ENCODE measurements around the gene MRPL37.
"Not testable (repeated sequence)": the region's sequence is repeated elsewhere in the genome, so short reads cannot be mapped to it uniquely, and the experiment has no call there.

The MRPL37 gene

GRCh38 chr1:54172614-54173599 lies 27.1 kb upstream of the MRPL37 start:
- no peak for DNase-seq

DNA sequence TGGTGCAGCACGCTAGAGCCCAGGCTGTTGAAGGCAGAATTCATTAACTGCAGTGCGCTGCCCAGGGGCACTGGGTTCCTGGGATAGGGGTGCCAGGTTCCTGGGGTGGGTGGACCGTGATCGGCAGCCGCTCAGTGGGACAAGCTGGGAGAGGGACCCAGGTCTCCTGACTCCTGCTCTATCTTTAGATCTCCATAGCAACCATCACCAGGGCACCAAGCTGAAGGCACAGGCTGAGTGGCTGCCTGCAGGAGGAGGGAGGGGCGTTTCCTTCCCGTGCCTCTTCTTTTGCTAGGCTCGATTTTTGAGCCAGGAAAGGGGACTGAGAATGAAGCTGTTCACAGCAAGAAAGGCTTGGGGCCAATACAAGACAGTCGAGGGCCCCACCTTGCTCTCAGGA lies 26.3 kb upstream of the MRPL37 start:
- no peak for DNase-seq

DNA sequence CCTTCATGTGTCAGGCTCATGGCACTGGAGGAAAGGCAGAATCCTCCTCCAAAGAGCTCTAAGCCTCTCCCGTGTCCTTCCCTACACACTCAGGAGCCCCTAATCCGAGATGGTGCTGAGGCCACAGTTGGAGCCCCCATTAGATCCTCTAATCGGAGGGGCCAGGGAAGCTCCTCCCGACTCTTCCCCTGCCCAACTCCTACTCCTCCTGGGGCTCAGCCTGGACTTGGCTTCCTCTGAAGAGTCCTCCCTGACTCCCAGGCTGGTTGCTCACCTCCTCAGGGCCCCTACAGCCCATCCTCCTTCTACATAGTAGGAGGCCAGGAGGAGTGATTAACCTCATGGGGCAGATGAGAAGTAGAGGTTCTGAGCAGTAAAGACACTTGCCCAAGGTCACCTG lies 25.9 kb upstream of the MRPL37 start:
- DNase-seq, result no peak

DNA sequence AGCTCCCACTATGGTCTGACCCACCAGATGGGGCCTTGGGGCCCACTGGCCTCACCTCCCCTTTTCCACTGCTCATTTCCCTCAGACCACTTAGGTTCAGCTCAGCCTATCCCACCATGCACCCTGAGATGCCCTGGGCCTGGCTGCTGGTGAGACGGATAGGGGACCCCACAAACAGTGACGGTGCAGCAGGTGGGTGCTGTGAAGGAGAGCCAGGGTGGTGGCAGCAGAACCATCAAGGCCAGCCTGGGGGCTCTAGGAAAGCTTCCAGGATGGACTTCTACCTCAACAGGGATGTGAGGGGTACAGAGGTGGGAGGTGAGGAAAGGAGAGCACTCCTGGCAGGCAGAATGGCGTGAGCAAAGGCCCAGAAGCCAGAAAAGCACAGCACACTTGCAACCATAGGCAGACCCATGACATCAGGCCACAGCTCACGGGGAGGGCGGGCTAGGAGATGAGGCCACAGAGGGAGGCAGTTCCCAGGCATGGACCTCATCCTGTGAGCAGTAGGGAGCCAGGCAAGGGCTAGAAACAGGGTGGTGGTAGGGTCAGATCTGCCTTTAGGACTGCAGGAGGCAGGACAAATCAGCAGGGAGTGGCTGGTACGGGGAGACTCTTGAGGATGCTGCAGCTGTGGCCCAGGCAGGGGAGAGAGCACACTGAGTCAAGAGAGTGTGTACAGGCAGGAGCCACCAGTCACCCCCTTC lies 23.2 kb upstream of the MRPL37 start:
- no peak for DNase-seq

DNA sequence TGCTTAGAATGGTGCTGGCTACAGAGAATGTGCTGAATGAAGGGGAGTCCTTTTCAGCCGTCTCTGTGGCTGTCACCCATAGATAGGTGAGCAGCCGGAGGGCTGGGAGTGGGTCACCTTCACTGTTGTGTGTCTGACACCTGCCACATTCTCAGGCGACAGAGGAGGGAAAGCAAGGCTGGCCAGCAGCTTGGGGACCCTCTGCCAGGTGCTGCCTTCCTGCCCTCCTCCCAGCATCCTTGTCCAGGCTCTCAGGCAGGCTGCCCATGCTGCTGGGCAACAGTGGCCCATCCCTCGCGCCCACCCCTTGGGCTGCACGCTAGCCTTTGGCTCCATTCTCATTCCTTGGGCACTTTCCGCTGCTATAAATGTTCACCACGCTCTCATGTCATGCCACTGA lies 22.2 kb upstream of the MRPL37 start:
- DNase-seq, result no peak

- no peak for DNase-seq
Measured at GRCh38 chr1:54178296-54179070, 21.5 kb upstream of the MRPL37 start.

DNA sequence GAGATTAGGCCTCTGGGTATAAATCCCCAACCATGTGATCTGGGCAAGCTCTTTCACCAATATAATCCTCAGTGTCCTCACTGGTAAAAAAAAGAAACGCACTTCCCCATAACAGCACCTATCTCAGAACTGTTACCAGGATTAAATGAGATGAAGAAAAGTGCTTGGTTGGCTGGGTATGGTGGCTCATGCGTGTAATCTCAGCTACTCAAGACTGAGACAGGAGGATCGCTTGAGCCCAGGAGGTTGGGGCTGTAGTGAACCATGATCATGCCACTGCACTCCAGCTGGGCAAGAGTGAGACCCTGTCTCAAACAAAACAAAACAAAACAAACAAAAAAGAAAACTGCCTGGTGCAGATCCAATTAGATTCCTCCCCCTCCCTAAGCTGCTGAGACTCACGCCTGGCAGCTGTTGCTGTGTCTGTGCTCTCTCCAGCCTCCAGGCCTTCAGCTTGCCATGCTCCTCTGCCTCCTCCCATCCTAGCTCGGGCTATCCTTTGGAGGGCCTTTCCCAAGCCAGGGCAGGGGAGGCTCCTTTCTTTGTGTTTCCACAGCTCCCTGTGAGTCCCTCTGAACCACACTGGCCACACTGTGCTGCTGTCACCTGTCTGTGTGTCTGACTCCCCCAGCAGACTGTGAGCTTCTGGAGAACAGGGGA lies 19.1 kb upstream of the MRPL37 start:
- DNase-seq, result no peak

DNA sequence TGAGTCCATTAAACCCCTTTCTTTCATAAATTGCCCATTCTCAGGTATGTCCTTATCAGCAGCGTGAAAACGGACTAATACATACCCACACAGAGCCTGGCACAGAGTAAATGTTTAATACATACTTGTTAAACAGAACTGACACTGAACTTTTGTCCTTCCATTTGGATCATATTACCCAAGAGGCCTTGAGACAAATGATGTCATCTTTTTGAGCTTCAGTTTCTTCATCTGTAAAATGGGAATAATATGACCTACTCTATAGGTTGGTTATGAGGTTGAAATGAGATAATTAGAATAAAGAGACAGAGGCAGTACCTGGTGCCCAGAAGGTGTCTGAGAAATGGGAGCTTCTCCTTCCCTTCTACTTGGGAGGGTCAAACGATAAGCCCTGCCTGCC lies 13.9 kb upstream of the MRPL37 start:
- no peak for DNase-seq

- no peak for DNase-seq
Measured at GRCh38 chr1:54188291-54188690, 11.7 kb upstream of the MRPL37 start.

GRCh38 chr1:54190526-54190925 lies 9.4 kb upstream of the MRPL37 start:
- no peak for DNase-seq

- DNase-seq, result no peak
Measured at GRCh38 chr1:54191525-54191924, 8.4 kb upstream of the MRPL37 start.

GRCh38 chr1:54193453-54193852 lies 6.5 kb upstream of the MRPL37 start:
- no peak for DNase-seq

GRCh38 chr1:54199151-54199764 lies 709 bp upstream of the MRPL37 start:
- DNase-seq, result peak; percentile 22

- no peak for DNase-seq
Measured at GRCh38 chr1:54200519-54200997, 591 bp downstream of the MRPL37 start.

DNA sequence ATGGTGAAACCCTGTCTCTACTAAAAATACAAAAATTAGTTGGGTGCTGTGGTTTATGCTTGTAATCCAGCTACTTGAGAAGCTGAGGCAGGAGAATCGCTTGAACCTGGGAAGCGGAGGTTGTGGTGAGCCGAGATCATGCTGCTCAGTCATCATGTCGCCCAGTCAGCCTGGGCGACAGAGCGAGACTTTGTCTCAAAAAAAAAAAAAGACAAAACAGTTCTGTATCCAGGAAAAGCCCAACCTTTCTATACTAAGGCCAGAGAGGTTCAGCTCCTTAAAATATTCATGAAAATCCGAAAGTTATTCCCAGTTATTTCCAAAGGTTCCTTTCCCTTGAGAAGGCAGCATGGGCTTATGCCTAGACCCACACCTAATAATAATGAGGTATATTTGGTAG lies 4.2 kb downstream of the MRPL37 start:
- no peak for DNase-seq

GRCh38 chr1:54207287-54207686 lies 7.3 kb downstream of the MRPL37 start:
- no peak for DNase-seq

- DNase-seq, result not testable (repeated sequence)
Measured at GRCh38 chr1:54207896-54208295, 7.9 kb downstream of the MRPL37 start.

GRCh38 chr1:54212872-54213271 lies 12.9 kb downstream of the MRPL37 start:
- DNase-seq, result no peak

- DNase-seq, result no peak
Measured at GRCh38 chr1:54215523-54215922, 15.6 kb downstream of the MRPL37 start.

DNA sequence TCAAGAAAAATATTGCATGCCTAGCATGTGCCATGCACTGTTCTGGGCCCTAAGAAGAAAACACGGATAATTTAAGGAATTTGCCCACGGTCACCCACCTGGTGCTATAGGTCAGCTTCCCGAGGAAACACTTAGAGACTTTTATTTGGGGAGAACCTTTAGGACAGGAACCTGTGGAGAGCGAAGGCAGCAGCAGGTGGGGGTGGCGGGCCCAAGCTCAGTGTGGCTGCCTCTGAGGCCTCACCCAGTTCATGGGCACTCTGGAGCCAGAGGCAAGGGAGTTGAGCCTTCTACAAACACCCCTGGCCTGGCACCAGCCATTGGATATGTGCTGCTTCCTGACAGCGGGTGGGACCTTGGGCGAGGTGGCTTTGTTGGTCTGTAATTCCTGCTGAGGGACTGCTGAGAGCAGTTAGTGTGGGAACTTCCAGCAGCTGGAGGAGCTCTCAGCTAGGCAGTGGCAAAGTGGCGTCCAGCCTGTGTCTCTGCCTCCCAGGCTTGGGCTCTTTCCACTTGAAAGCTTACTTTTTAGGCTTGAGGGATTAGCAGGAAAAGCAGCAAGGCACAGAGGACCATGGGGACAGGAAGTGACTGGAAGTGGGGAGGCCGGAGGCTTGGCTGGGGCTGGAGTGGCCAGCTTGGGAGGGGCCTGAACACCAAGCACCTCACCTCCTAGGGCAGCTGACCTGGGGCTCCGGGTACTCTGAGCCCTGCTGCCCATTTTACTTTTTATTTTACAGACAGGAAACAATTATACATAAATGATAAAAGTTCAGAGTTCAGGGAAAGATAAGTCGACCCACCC lies 19.1 kb downstream of the MRPL37 start:
- no peak for DNase-seq

- no peak for DNase-seq
Measured at GRCh38 chr1:54219688-54220003, 19.7 kb downstream of the MRPL37 start.

All from NCI-H748 treated with DMSO at 0.1 percent for 48 hours (cell line).